Loucy (cell line): ENCODE data around the gene SOX12.

Experiments
- H2AFZ ChIP-seq: fragments of 200-600 bp; sonication (generic); 2 replicates; pipeline ENCODE4 v1.6.0; 2016; ENCODE audit warnings: antibody characterized with exemption, mild to moderate bottlenecking, low read length, moderate library complexity
- H3F3A ChIP-seq: fragments of 200-600 bp; 2 replicates; pipeline ENCODE4 v1.6.0; 2016; ENCODE audit warnings: antibody characterized with exemption, low read depth, mild to moderate bottlenecking
- H3K27me3 ChIP-seq: fragments of 200-600 bp; sonication (generic); 2 replicates; pipeline ENCODE4 v1.6.1; 2014; ENCODE audit warnings: low read length, mild to moderate bottlenecking; ENCODE audit not compliant: insufficient read depth, poor library complexity, severe bottlenecking
- H3K36me3 ChIP-seq: fragments of 200-600 bp; sonication (generic); 2 replicates; pipeline ENCODE4 v1.6.1; 2016; ENCODE audit warnings: low read length; ENCODE audit not compliant: insufficient read depth
- H3K4me1 ChIP-seq: fragments of 200-600 bp; sonication (generic); 2 replicates; pipeline ENCODE4 v1.5.1; 2014; ENCODE audit warnings: low read length, mild to moderate bottlenecking; ENCODE audit not compliant: insufficient read depth, poor library complexity, severe bottlenecking
- H3K4me2 ChIP-seq: fragments of 200-600 bp; sonication (generic); 2 replicates; pipeline ENCODE4 v1.6.0; 2014; ENCODE audit warnings: antibody characterized with exemption, low read length, low read depth, mild to moderate bottlenecking; ENCODE audit not compliant: poor library complexity, severe bottlenecking
- H3K4me3 ChIP-seq: fragments of 200-600 bp; sonication (generic); 2 replicates; pipeline ENCODE4 v1.5.1; 2014; ENCODE audit warnings: low read length, mild to moderate bottlenecking, mixed read lengths; ENCODE audit not compliant: poor library complexity, severe bottlenecking
- H3K79me2 ChIP-seq: fragments of 200-600 bp; sonication (generic); 2 replicates; pipeline ENCODE4 v1.6.1; 2014; ENCODE audit warnings: low read length; ENCODE audit not compliant: insufficient read depth
- H3K9ac ChIP-seq: fragments of 200-600 bp; sonication (generic); 2 replicates; pipeline ENCODE4 v1.6.0; 2014; ENCODE audit warnings: mild to moderate bottlenecking, low read depth, low read length, moderate library complexity; ENCODE audit not compliant: poor library complexity, severe bottlenecking
- H3K9me2 ChIP-seq: fragments of 200-600 bp; sonication (generic); replicated peaks from 2 replicates; pipeline ENCODE4 v1.6.1; 2016; ENCODE audit warnings: low read depth, low read length, mixed read lengths
- H3K9me3 ChIP-seq: fragments of 200-600 bp; sonication (generic); 2 replicates; pipeline ENCODE4 v1.6.1; 2014; ENCODE audit warnings: mild to moderate bottlenecking, antibody characterized with exemption, low read length, low read depth; ENCODE audit not compliant: insufficient read depth
- H4K20me1 ChIP-seq: fragments of 200-600 bp; sonication (generic); 2 replicates; pipeline ENCODE4 v1.6.0; 2014; ENCODE audit warnings: antibody characterized with exemption, low read length, mild to moderate bottlenecking; ENCODE audit not compliant: insufficient read depth, poor library complexity, severe bottlenecking
- EZH2phosphoT487 ChIP-seq: fragments of 200-600 bp; IDR thresholded peaks from 2 replicates; pipeline ENCODE4 v1.6.1; 2018; ENCODE audit warnings: antibody characterized with exemption, mild to moderate bottlenecking, moderate library complexity, borderline replicate concordance
- TF ChIP-seq, protein P1 (sequence below): fragments of 200-600 bp; sonication (generic); conservative IDR thresholded peaks from 2 replicates; pipeline ENCODE4 v1.5.1; 2014; ENCODE audit warnings: mild to moderate bottlenecking, antibody characterized with exemption, low read length

Gene SOX12

DNA sequence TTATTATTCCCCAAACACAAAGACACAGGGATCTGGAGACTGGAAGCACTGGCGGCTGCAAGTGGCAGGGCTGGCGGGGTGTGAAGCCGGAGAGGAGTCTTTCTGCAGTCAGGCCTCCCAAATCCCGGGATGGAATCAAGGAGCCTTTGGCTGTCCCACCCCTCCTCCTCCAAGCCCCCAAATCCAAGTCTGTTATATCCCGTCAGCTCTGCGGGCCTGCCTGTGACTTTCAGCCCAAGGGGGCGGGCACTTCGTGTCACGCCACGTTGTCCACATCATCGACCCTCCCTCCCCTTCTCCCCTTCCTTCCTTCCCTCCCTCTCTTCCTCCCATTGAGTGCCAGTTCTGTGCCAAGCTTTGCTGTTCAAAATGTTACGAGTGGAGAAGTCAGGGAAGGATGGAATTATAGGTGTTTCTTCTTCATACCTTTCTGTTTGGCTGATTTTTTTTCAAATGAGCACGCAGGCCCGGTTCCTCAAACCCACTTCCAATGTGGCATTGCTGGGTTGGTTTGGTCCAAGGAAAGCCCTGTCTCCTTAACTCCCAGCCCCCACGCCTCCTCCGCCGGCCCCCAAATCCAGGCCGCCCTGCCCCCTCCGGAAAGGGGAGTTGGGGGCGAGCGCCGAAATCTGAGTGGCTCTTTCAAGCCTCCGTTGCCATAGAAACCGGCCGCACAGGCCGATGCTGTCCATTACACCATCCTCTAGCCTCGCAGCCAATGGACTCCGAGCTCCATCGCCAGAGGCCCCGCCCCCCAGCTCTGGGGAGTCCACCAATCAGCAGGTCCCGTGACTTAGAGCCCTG is 15.3 kb upstream of the SOX12 start:
- H3K4me1 ChIP-seq, result peaks cover 23% of the 10 kb centered on the region
- peak overlapping the region; percentile 58 for H3K9ac ChIP-seq
- H3K79me2 ChIP-seq, result no peaks in the 10 kb centered on the region
- H3K27me3 ChIP-seq, result no peaks in the 10 kb centered on the region
- peak overlapping the region; percentile 80 for H2AFZ ChIP-seq
- no peaks in the 10 kb centered on the region for H3K9me2 ChIP-seq
- no peaks in the 10 kb centered on the region for H3K36me3 ChIP-seq
- H3F3A ChIP-seq, result 0 out of 2 replicates have a peak, but pooled peaks cover 3% of the 10 kb centered on the region
- no peaks in the 10 kb centered on the region for H4K20me1 ChIP-seq
- TF ChIP-seq, protein P1, sequence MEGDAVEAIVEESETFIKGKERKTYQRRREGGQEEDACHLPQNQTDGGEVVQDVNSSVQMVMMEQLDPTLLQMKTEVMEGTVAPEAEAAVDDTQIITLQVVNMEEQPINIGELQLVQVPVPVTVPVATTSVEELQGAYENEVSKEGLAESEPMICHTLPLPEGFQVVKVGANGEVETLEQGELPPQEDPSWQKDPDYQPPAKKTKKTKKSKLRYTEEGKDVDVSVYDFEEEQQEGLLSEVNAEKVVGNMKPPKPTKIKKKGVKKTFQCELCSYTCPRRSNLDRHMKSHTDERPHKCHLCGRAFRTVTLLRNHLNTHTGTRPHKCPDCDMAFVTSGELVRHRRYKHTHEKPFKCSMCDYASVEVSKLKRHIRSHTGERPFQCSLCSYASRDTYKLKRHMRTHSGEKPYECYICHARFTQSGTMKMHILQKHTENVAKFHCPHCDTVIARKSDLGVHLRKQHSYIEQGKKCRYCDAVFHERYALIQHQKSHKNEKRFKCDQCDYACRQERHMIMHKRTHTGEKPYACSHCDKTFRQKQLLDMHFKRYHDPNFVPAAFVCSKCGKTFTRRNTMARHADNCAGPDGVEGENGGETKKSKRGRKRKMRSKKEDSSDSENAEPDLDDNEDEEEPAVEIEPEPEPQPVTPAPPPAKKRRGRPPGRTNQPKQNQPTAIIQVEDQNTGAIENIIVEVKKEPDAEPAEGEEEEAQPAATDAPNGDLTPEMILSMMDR, result no peak
- H3K4me3 ChIP-seq, result peak overlapping the region; percentile 69
- no peaks in the 10 kb centered on the region for H3K9me3 ChIP-seq
- peak overlapping the region; percentile 70 for H3K4me2 ChIP-seq

GRCh38 chr20:310645-311044 is 14.7 kb upstream of the SOX12 start:
- Histone ChIP-seq H3K9me3 (no peaks in the 10 kb centered on the region), H3K9ac (peak overlapping the region; percentile 15), H3K4me1 (peaks cover 23% of the 10 kb centered on the region), H3K79me2 (no peaks in the 10 kb centered on the region), H3F3A (0 out of 2 replicates have a peak, but pooled peaks cover 3% of the 10 kb centered on the region), H3K4me3 (peak overlapping the region; percentile 69), H2AFZ (peak overlapping the region; percentile 59; the same call in 1 of the 2 replicates), H3K36me3 (no peaks in the 10 kb centered on the region), H3K27me3 (no peaks in the 10 kb centered on the region), H3K9me2 (no peaks in the 10 kb centered on the region), H4K20me1 (no peaks in the 10 kb centered on the region), H3K4me2 (peak overlapping the region; percentile 70)
- TF ChIP-seq EZH2phosphoT487, result no peak
- TF ChIP-seq, protein P1, result no peak

GRCh38 chr20:311609-312008 is 13.7 kb upstream of the SOX12 start:
- no peaks in the 10 kb centered on the region for H3K9me2 ChIP-seq
- no peaks in the 10 kb centered on the region for H3K36me3 ChIP-seq
- no peaks in the 10 kb centered on the region for H3K79me2 ChIP-seq
- no peak overlapping the region for H3K9ac ChIP-seq
- H3K9me3 ChIP-seq, result no peaks in the 10 kb centered on the region
- no peaks in the 10 kb centered on the region for H4K20me1 ChIP-seq
- no peak overlapping the region for H3K4me3 ChIP-seq
- H3K27me3 ChIP-seq, result no peaks in the 10 kb centered on the region
- TF ChIP-seq, protein P1, result no peak
- no peak for TF ChIP-seq EZH2phosphoT487
- peaks cover 23% of the 10 kb centered on the region for H3K4me1 ChIP-seq
- 0 out of 2 replicates have a peak, but pooled peaks cover 3% of the 10 kb centered on the region for H3F3A ChIP-seq
- no peak overlapping the region for H3K4me2 ChIP-seq
- no peak overlapping the region for H2AFZ ChIP-seq
